ENCODE results near the gene BPI.
"Not testable (repeated sequence)": the region's sequence is repeated elsewhere in the genome, so short reads cannot be mapped to it uniquely, and the experiment has no call there.

DNA sequence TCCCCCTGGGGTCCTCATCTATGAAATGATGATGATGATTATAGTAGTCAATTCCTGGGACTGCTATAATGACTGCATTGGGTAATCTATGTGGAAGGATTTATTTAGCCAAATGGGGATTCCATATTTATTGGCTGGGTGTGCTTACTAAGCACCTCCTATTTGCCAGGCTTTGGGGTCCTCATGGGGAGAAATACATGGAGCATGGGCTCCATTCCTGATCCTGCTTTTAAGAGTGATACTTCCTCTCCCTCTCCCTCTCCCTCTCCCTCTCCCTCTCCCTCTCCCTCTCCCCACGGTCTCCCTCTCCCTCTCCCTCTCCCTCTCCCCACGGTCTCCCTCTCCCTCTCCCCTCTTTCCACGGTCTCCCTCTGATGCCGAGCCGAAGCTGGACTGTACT lies 73.9 kb downstream of the BPI start:
- TF ChIP-seq CTCF (IDR thresholded peaks at IDR 0.05); ZFX (IDR thresholded peaks at IDR 0.05; ENCODE audit: borderline replicate concordance): not testable (repeated sequence)

Data from 22Rv1 (cell line).